Hepatic stellate cell (primary cell): ENCODE measurements around the gene GNG3.
A peak's percentile ranks its signal among the peaks of the same experiment; 100 is the strongest.
"Not testable (repeated sequence)": the region's sequence is repeated elsewhere in the genome, so short reads cannot be mapped to it uniquely, and the experiment has no call there.

Experiments used
- DNase-seq: peaks from one replicate; pipeline ENCODE4 v3.0.0; 2011; ENCODE audit warnings: low spot score

The GNG3 gene

DNA sequence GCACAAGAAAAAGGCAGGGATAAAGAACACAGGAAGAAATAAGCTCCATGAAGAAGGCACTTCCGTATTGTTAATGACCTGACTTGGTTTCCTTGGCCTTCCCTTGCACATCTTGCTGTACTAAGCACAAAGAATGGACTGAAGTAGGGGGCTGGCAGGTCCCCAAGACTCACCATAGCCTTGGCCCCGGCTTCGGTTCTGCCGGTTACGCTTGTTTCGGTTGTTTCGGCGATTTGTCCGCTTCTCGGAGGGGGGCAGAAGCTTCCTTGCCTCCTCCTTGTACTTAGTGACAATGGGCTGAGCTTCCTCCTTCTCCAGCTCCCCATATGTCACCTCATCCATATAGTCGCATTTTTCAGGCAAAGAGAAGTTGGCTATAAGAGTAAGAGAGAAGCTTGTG, 9.3 kb downstream of the GNG3 start:
- no peak for DNase-seq

DNA sequence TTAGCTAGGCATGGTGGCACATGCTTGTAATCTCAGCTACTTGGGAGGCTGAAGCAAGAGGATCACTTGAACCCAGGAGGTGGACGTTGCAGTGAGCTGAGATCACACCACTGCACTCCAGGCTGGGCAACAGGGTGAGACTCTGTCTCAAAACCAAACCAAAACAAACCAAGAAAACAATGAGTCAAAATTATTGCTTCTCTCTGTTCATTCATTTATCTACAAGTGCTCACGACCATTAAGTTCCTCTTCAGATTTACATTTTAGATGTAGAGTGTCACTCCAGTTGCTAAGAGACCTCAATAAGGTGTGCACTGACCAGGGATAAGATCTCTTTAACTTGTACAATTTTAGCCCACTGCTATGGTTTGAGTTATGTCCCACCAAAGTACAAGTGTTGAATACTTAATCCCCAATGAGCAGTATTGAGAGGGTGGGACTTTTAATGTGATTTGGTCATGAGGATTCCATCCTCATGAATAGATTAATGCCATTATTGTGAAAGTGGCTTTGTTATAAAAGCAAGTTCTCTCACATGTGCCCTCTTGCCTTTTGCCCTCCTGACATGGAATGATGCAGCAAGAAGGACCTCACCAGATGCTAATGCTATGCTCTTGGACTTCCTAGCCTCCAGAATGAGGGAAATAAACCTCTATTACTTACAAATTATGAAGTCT, 12.0 kb downstream of the GNG3 start:
- no peak for DNase-seq

DNA sequence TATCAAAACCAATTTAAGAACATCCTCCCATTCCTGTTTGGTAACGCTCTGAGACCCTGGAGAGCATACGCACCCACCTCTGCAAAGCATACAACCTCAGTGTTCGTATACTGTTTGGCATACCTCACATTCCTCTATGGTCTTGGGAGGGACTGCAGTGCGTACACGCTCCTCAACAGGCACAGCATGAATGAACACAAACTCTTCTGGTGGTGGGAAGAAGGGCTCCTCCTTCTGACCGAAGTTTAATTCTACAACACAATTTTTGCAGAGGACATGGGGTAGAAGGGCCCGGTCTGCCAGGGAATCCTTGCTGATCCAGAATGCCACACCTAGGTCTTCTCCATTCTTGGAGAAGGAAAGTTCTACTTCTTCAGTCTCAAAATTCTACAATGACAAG, 14.5 kb downstream of the GNG3 start:
- DNase-seq = peak; percentile 19

GRCh38 chr11:62724171-62724570, 16.7 kb downstream of the GNG3 start:
- DNase-seq = no peak

- DNase-seq = no peak
Observed at GRCh38 chr11:62725646-62726045, 18.2 kb downstream of the GNG3 start.

DNA sequence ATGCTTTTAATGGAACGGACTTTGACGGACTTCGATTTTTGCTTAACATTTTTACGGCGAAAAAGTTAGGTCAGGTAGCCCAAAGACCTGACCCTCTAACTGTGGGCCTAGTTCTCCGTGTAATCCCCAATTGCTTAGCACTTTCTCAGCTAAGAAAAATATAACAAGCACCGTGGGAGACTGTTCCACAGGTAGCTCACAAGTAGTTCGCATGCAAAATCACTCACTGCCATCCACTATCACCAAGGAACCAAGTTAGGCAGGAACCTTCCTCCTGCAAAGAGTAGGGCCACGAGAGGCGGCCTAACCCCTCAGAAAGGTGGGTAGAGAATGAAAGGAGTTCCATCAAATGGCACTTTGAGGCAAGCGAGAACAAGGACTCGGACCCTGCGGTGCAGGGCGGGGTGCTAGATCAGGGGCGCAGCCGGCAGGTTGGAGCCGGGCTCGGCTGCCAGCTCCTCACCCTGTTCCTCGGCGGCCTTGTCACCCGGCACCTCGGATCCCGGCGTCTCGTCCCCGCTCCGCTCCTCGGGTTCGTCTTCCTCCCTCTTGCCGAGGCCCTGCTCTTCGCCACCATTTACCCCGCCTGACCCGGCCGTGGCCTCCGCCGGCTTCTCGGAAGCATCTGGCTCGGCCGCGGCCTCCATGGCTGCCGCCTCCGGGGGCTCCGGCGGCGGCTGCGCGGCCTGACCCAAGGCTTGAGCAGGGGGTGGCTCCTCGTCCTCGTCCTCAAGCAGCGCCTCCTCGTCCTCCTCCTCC, 18.9 kb downstream of the GNG3 start:
- no peak for DNase-seq

GRCh38 chr11:62726915-62727164, 19.4 kb downstream of the GNG3 start:
- no peak for DNase-seq

GRCh38 chr11:62727165-62727871, 19.8 kb downstream of the GNG3 start, which contains the start of gene HNRNPUL2:
Gene HNRNPUL2, minus strand, starts transcription at chr11:62727457. Its CDS starts 301 bp downstream, at chr11:62727156.
- peak; percentile 99 for DNase-seq

DNA sequence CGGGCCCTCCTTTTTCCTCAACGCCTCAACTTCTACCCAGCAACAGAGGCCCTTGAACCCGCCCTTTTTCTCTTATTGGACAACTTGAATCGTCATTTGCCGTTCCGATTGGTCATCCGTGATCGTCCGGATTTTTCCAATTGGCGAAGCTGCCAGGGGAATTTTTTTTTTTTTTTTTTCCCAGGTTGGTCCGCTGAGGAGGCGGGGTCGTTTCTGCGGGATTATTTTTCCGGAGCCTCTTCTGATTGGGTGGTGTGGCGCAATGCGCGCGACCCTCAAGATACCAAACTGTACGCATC, 20.3 kb downstream of the GNG3 start:
- peak; percentile 92 for DNase-seq

- peak; percentile 85 for DNase-seq
Observed at GRCh38 chr11:62728171-62728988, 20.9 kb downstream of the GNG3 start, which contains the start of gene TTC9C. Gene TTC9C, plus strand, starts transcription at chr11:62728486. Its CDS starts 363 bp downstream, at chr11:62728849.

GRCh38 chr11:62730076-62730475, 22.6 kb downstream of the GNG3 start:
- DNase-seq = not testable (repeated sequence)

DNA sequence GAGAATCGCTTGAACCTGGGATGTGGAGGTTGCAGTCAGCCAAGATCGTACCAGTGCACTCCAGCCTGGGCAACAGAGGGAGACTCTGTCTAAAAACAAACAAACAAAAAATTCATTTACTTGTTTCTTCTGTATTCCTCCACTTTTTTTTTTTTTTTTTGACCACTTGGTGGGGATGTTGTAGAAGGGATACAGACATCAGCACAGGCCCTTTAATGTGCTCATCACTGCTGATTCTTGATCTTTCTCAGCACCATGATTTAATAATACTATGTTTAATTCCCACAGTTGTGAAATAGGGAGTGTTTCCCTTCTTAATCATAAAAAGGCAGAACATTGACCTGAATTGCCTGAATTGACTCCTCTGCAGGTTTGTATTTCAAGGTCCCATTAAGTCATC, 25.4 kb downstream of the GNG3 start:
- DNase-seq = no peak

- DNase-seq = no peak
Observed at GRCh38 chr11:62737196-62737595, 29.7 kb downstream of the GNG3 start.

DNA sequence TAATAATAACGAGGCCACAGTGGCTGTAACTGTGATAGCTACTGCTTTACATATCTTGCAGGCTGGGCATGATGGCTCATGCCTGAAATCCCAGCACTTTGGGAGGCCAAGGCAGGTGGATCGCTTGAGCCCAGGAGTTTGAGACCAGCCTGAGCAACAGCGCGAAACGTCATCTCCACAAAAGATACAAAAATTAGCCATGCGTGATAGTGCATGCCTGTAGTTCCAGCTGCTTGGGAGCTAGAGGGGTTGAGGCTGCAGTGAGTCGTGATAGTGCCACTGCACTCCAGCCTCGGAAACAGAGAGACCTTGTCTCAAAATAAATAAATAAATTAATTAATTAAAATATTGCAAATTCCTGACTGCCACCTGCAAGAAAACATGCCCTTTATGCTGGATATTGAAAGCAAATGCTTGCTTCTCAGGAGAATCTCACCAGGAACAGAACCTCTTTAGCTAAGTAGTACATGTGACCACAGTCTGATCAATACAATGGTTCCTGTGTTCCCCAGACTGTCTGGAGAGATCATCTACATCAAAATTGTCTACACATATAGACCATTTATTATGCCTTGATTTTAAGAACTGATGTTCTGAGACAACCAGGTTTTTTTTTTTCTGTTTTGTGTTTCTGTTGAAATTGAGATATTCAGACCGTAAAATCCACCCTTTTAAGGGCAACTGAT, 40.1 kb downstream of the GNG3 start:
- DNase-seq = no peak

DNA sequence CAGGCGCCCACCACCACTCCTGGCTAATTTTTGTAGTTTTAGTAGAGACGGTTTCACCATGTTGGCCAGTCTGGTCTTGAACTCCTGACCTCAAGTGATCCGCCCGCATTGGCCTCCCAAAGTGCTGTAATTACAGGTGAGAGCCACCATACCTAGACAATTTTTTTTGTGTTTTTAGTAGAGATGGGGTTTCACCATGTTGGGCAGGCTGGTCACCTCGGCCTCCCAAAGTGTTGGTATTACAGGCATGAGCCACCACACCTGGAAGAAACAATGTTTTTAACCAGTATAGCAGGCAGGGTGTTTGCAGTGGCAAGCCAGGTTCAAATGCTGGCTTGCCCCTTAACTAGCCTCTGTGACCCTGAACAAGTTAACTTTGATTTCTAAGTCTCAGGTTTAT, 42.5 kb downstream of the GNG3 start:
- DNase-seq = not testable (repeated sequence)

GRCh38 chr11:62752177-62752785, 44.8 kb downstream of the GNG3 start:
- no peak for DNase-seq

DNA sequence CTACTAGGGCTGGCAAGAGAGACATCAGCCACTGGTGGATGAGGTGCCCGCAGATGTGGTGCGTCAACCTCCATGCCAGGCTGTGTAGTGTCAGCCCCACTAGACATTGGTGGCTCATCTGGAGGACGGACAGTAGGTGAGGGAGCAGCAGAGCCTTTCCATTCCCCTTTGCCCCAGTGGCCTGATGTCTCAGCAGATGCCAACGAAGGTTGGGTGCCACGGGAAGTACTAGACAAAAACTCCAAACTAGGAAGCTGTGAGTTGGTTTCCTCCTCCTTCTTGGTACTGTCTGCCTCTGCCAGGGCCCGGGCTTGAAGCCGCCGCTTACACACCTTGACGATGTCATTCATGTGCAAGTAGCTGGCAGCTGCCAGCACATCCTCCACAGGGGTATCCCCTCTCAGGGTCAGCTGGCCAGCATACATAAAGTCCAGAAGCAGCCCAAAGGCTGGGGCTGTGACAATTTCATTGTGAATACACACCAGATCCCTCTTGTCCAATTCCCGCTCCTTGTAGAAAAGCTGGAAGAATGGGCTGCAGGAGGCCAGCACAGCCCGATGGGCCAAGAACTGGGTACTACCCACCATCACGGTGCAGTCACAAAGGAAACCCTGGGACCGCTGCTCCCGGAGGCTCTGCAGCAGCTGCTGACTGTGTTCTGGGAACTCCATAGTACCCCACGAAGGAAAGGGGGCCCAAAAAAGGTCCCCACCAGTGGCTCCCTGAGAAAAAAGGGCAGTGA, 45.7 kb downstream of the GNG3 start:
- DNase-seq = no peak

GRCh38 chr11:62753736-62754603, 46.5 kb downstream of the GNG3 start, which contains the start of gene ZBTB3:
Gene ZBTB3, minus strand, starts transcription at chr11:62754160. Its CDS starts 496 bp downstream, at chr11:62753664.
- peak; percentile 98 for DNase-seq

GRCh38 chr11:62755086-62755615, 47.7 kb downstream of the GNG3 start:
- no peak for DNase-seq
